A549 (cell line): Measurements from ENCODE around the gene NLK. TPM values are rescaled to one million over a fixed set of nuclear protein-coding genes. Genes with fewer than 3 reads are reported as not detected.

ENCODE experiments used
- ATAC-seq, 2 experiments: fragments of 200-7000 bp in 1 of 2; fragments of >200 bp in 1 of 2; cut with Nextera tagmentation in 1 of 2; cut with Tn5 transposase in 1 of 2; 3 replicates each; pipeline versions ENCODE4 v1.8.0 to v1.9.1; 2018 to 2020; ENCODE audit warnings: mild to moderate bottlenecking in 1 of 2, moderate library complexity in 1 of 2
- CTCF ChIA-PET: fragments of 300-600 bp; sonication (Branson Sonifier 250); formaldehyde crosslinking; extraction: SDS; loops from one replicate; lab custom pipeline; 2021; ENCODE audit warnings: antibody characterized with exemption, inconsistent platforms; lab: Yijun Ruan, JAX
- POLR2A ChIA-PET: fragments of 350-600 bp; formaldehyde crosslinking; extraction: SDS; loops from one replicate; lab custom pipeline; 2021; ENCODE audit warnings: antibody characterized with exemption, inconsistent platforms; lab: Yijun Ruan, JAX
- DNase-seq, 2 experiments: peaks; one replicate each; pipeline versions ENCODE4 v3.0.0 to v3.0.0-alpha.2; 2011 to 2016; ENCODE audit warnings: low read depth in 1 of 2, low spot score in 1 of 2
- FAIRE-seq: peaks from 2 replicates; lab custom pipeline; 2011; peaks lifted over from hg19 to GRCh38; lab: Jason Lieb, UNC
- H3K27ac ChIP-seq, 2 experiments: fragments of >200 bp; sonication (Bioruptor Twin); formaldehyde crosslinking; 3 replicates each; pipeline ENCODE4 v1.5.1; 2016 to 2017
- H3K4me1 ChIP-seq: fragments of >200 bp; sonication (Bioruptor Twin); formaldehyde crosslinking; 3 replicates; pipeline ENCODE4 v1.6.1; 2016
- H3K4me2 ChIP-seq: fragments of >200 bp; sonication (Bioruptor Twin); formaldehyde crosslinking; 3 replicates; pipeline ENCODE4 v1.6.1; 2016
- H3K4me3 ChIP-seq: fragments of >200 bp; sonication (Bioruptor Twin); formaldehyde crosslinking; 3 replicates; pipeline ENCODE4 v1.5.1; 2016
- H3K9me3 ChIP-seq: fragments of >200 bp; sonication (Bioruptor Twin); formaldehyde crosslinking; 3 replicates; pipeline ENCODE4 v1.6.1; 2016
- ATOH8 ChIP-seq: fragments of 250-450 bp; sonication (Bioruptor Pico); IDR thresholded peaks from 2 replicates; pipeline ENCODE4 v1.5.0; 2020; ENCODE audit warnings: low read depth, mild to moderate bottlenecking, moderate library complexity
- BHLHE40 ChIP-seq: IDR thresholded peaks from 2 replicates; pipeline ENCODE4 v1.6.1; 2012; ENCODE audit warnings: low read depth, low read length, inconsistent platforms
- CBX2 ChIP-seq: fragments of 200-600 bp; sonication (generic); IDR thresholded peaks from 2 replicates; pipeline ENCODE4 v1.6.1; 2016; ENCODE audit warnings: low read depth, mild to moderate bottlenecking, borderline replicate concordance
- CHD2 ChIP-seq: fragments of 150-350 bp; IDR thresholded peaks from 2 replicates; pipeline ENCODE4 v1.6.1; 2014; ENCODE audit warnings: low read length; ENCODE audit not compliant: partially characterized antibody
- EHF ChIP-seq: fragments of 250-450 bp; sonication (Bioruptor Pico); IDR thresholded peaks from 2 replicates; pipeline ENCODE4 v1.5.0; 2020; ENCODE audit warnings: mild to moderate bottlenecking
- EHMT2 ChIP-seq: fragments of 200-600 bp; sonication (generic); IDR thresholded peaks from 2 replicates; pipeline ENCODE4 v1.6.1; 2016; ENCODE audit warnings: antibody characterized with exemption, low read depth, mild to moderate bottlenecking, moderate library complexity
- FOSB ChIP-seq: fragments of 250-450 bp; sonication (Bioruptor Pico); IDR thresholded peaks from 2 replicates; pipeline ENCODE4 v1.5.0; 2020; ENCODE audit warnings: mild to moderate bottlenecking, moderate library complexity
- FOSL2 ChIP-seq, 2 experiments: fragments of 450-650 bp in 1 of 2; fragments of >200 bp in 1 of 2; sonication (Bioruptor Twin) in 1 of 2; formaldehyde crosslinking; IDR thresholded peaks; 2 replicates each; pipeline versions ENCODE4 v1.5.0 to v1.6.1; 2016 to 2020; ENCODE audit warnings: mild to moderate bottlenecking in 1 of 2, moderate library complexity in 1 of 2
- FOXS1 ChIP-seq: fragments of 250-450 bp; sonication (Bioruptor Pico); IDR thresholded peaks from 2 replicates; pipeline ENCODE4 v1.5.0; 2020; ENCODE audit warnings: mild to moderate bottlenecking, moderate library complexity
- HDAC2 ChIP-seq: fragments of 200-600 bp; sonication (generic); IDR thresholded peaks from 2 replicates; pipeline ENCODE4 v1.6.1; 2016
- HES2 ChIP-seq: fragments of >200 bp; sonication (Bioruptor Twin); formaldehyde crosslinking; IDR thresholded peaks from 2 replicates; pipeline ENCODE4 v1.6.1; 2016
- HMGXB4 ChIP-seq: fragments of 250-450 bp; sonication (Bioruptor Pico); IDR thresholded peaks from 2 replicates; pipeline ENCODE4 v1.5.0; 2021; ENCODE audit warnings: mild to moderate bottlenecking, moderate library complexity, borderline replicate concordance
- HOXB5 ChIP-seq: fragments of 250-450 bp; sonication (Bioruptor Pico); IDR thresholded peaks from 2 replicates; pipeline ENCODE4 v1.5.0; 2020; ENCODE audit warnings: mild to moderate bottlenecking, moderate library complexity
- JUNB ChIP-seq: fragments of >200 bp; sonication (Bioruptor Twin); formaldehyde crosslinking; IDR thresholded peaks from 2 replicates; pipeline ENCODE4 v1.6.1; 2016
- MYC ChIP-seq: IDR thresholded peaks from 2 replicates; pipeline ENCODE4 v1.6.1; 2012; ENCODE audit warnings: mild to moderate bottlenecking, inconsistent platforms, low read length, improper control_type of control experiment, borderline replicate concordance
- NFE2L2 ChIP-seq: fragments of 150-350 bp; conservative IDR thresholded peaks from 2 replicates; pipeline ENCODE4 v1.6.1; 2014; ENCODE audit warnings: low read length
- NPAS2 ChIP-seq: fragments of 250-450 bp; sonication (Bioruptor Pico); IDR thresholded peaks from 2 replicates; pipeline ENCODE4 v1.8.0; 2022; ENCODE audit warnings: mild to moderate bottlenecking, moderate library complexity, borderline replicate concordance
- NR3C1 ChIP-seq: fragments of >200 bp; sonication (Bioruptor Twin); formaldehyde crosslinking; IDR thresholded peaks from 3 replicates; pipeline ENCODE4 v1.6.1; 2017
- PBX3 ChIP-seq: IDR thresholded peaks from 2 replicates; pipeline ENCODE4 v1.6.1; 2012
- PHF8 ChIP-seq: fragments of 200-600 bp; sonication (generic); IDR thresholded peaks from 2 replicates; pipeline ENCODE4 v1.6.1; 2016; ENCODE audit warnings: low read depth, mild to moderate bottlenecking, antibody characterized with exemption, moderate library complexity, borderline replicate concordance
- POLR2A ChIP-seq: IDR thresholded peaks from 2 replicates; pipeline ENCODE4 v1.6.1; 2012; ENCODE audit warnings: mild to moderate bottlenecking, low read length
- REST ChIP-seq: fragments of 200-600 bp; sonication (generic); IDR thresholded peaks from 2 replicates; pipeline ENCODE4 v1.6.1; 2016; ENCODE audit warnings: antibody characterized with exemption, mild to moderate bottlenecking, moderate library complexity
- RFX5 ChIP-seq: fragments of 450-650 bp; IDR thresholded peaks from 2 replicates; pipeline ENCODE4 v1.7.1; 2014; ENCODE audit warnings: antibody characterized with exemption, mild to moderate bottlenecking, moderate library complexity
- TFCP2L1 ChIP-seq: fragments of 250-450 bp; sonication (Bioruptor Pico); IDR thresholded peaks from 2 replicates; pipeline ENCODE4 v1.5.0; 2021; ENCODE audit warnings: mild to moderate bottlenecking
- ZC3H11A ChIP-seq: fragments of 450-650 bp; IDR thresholded peaks from 2 replicates; pipeline ENCODE4 v1.6.1; 2014; ENCODE audit warnings: antibody characterized with exemption, mild to moderate bottlenecking
- ZNF302 ChIP-seq: fragments of 250-450 bp; sonication (Bioruptor Pico); IDR thresholded peaks from 2 replicates; pipeline ENCODE4 v1.9.0; 2021; ENCODE audit warnings: inconsistent platforms, mild to moderate bottlenecking, moderate library complexity
- WGBS: methylation state at CpG from one replicate; pipeline ENCODE4 v1.1.6; 2017; ENCODE audit errors: missing lambda C conversion rate; 5-methylcytosine and 5-hydroxymethylcytosine counted together
- polyA plus RNA-seq, 4 experiments: library from polyadenylated mRNA; depleted of rRNA in 3 of 4; stranded (reverse); fragments of >200 nt; fragmentation: RNase III in 1 of 4; extraction: RNeasy Plus Mini Kit Qiagen cat#74134 plus additional on column Dnase treatment in 1 of 4; gene quantifications; 2 replicates in 3 of 4; 3 replicates in 1 of 4; pipeline ENCODE4 v1.2.3, GENCODE V29; 2011 to 2017

Gene NLK
- polyA plus RNA-seq, 2 of the 4 experiments (the other 2 are of a cell fraction) = 11.8 to 26.5 TPM

GRCh38 chr17:28043741-28044140 lies 1.3 kb downstream of the NLK start:
- H3K4me3 ChIP-seq = no peak overlapping the region
- FAIRE-seq = no peak
- H3K4me2 ChIP-seq = peak overlapping the region; percentile 84
- CTCF ChIA-PET = interaction anchor here (0.6 to 1.4 kb wide), 2 partner anchors 11 to 150 kb away, joined by 3 to 6 read pairs; no protein-coding TSS in a partner anchor
- POLR2A ChIA-PET = no interaction called here
- no peak for TF ChIP-seq ZNF302 (CRISPR knock-in tag)
- TF ChIP-seq HOXB5 (CRISPR knock-in tag) = no peak
- TF ChIP-seq POLR2A = no peak
- TF ChIP-seq NPAS2 (CRISPR knock-in tag) = no peak
- TF ChIP-seq HDAC2 = no peak
- no peak for TF ChIP-seq PHF8
- TF ChIP-seq EHF (CRISPR knock-in tag) = no peak
- no peak for TF ChIP-seq RFX5
- no peak for TF ChIP-seq NR3C1
- TF ChIP-seq CHD2 = no peak
- TF ChIP-seq EHMT2 = no peak
- no peak for TF ChIP-seq FOSB
- no peak for TF ChIP-seq BHLHE40
- no peak for TF ChIP-seq HMGXB4 (CRISPR knock-in tag)
- no peak for TF ChIP-seq HES2
- TF ChIP-seq, all 56 proteins: peak for 0
- Histone ChIP-seq H3K4me1 (peaks cover 29% of the 10 kb centered on the region), H3K27ac (no peak overlapping the region), H3K9me3 (no peaks in the 10 kb centered on the region)
- ATAC-seq (no peak), DNase-seq (no peak)

- no peak for DNase-seq
- POLR2A ChIA-PET = no interaction called here
- H3K4me1 ChIP-seq = peaks cover 29% of the 10 kb centered on the region
Observed at GRCh38 chr17:28045304-28045703, 2.8 kb downstream of the NLK start.

More at GRCh38 chr17:28045304-28045703, 2.8 kb downstream of the NLK start:
- peak overlapping the region; percentile 84 for H3K4me2 ChIP-seq
- CTCF ChIA-PET = interaction anchor here (1.2 kb wide), 1 partner anchor 9 kb away, joined by 4 read pairs; no protein-coding TSS in a partner anchor
- no peak for ATAC-seq
- FAIRE-seq = no peak
- H3K4me3 ChIP-seq = no peak overlapping the region
- TF ChIP-seq CBX2 (no peak), EHF (CRISPR knock-in tag) (no peak), BHLHE40 (no peak), PBX3 (no peak), FOXS1 (CRISPR knock-in tag) (no peak), TFCP2L1 (CRISPR knock-in tag) (no peak), NFE2L2 (no peak), NPAS2 (CRISPR knock-in tag) (no peak), FOSL2 (IDR thresholded peaks at IDR 0.05) (no peak), FOSL2 (CRISPR knock-in tag; IDR thresholded peaks at IDR 0.05) (no peak), JUNB (no peak), FOSB (no peak), ATOH8 (CRISPR knock-in tag) (no peak), MYC (no peak), ZC3H11A (no peak), REST (no peak)
- no peaks in the 10 kb centered on the region for H3K9me3 ChIP-seq
- H3K27ac ChIP-seq = no peak overlapping the region
- WGBS = 92% methylated on average over 3 of the region's 3 CpGs
